Ureter (tissue), 1 donor: ENCODE measurements around the gene POC1A. TPM values are rescaled to one million over a fixed set of nuclear protein-coding genes. Genes with fewer than 3 reads are reported as not detected.
"Not testable (repeated sequence)": the region's sequence is repeated elsewhere in the genome, so short reads cannot be mapped to it uniquely, and the experiment has no call there.

Experiments used
- DNase-seq: peaks from one replicate; pipeline ENCODE4 v3.0.0-alpha.2; 2020; ENCODE audit warnings: low spot score
- total RNA-seq: library from RNA; stranded (reverse); gene quantifications from one replicate; pipeline ENCODE4 v1.2.4, GENCODE V29; 2023
- donor health status: DM: yes; HTN: yes; CAD: no.

POC1A gene
- total RNA-seq, 1 donor from 2014 or later: 3.6 TPM

DNA sequence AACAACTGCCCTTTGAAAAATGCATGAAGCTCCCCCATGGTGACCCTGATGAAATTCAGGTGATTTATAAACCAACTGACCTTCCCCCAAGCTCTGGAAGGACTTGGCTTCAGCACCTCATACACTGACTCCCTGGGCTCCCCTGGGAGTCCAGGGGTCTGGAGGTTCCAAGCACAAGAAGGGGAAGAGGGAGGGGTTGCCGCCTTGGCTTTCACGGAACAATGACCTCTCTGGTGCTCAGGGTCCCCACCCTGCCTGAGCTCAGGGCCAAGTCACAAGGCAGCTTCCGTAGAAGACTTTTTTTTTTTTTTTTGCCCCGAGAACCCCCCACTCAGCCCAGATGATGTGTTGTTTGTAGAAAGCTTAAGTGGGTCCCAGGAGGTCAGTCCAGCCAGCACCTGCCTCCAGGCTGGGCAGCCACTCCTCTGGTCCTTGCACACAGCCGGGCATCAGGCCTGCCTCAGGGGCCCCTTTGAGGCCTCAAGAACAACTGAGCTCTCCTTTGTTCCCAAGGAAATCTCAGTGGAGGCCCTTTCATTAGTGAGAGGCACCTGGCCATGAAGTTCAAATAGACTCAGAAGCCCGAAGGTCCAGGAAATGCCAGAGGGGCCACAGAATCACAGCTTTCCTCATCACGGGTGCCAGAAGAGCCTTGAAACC, 29.7 kb upstream of the POC1A start:
- no peak for DNase-seq

- no peak for DNase-seq
Measured at GRCh38 chr3:52182691-52183090, 28.5 kb upstream of the POC1A start.

- DNase-seq: no peak
Measured at GRCh38 chr3:52182196-52182595, 28.0 kb upstream of the POC1A start.

DNA sequence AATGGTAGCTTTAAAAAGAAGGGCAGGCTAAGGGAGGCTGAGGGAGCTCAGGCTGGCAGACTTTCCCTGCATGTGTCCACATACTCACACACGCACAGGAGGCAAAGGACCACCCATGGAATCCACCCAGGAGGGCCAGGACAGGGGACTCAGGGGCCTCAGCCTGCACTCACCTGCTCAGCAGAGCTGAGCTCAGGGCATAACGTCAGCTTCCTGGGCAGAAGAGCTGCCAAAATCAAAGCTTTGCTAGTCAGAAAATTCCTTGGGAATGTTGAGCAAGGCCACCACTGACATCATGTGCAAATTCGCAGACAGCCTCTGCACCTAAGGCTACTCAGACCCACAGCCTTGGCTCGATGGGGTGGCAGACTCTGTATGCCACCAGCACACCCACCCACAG, 27.3 kb upstream of the POC1A start:
- no peak for DNase-seq

DNA sequence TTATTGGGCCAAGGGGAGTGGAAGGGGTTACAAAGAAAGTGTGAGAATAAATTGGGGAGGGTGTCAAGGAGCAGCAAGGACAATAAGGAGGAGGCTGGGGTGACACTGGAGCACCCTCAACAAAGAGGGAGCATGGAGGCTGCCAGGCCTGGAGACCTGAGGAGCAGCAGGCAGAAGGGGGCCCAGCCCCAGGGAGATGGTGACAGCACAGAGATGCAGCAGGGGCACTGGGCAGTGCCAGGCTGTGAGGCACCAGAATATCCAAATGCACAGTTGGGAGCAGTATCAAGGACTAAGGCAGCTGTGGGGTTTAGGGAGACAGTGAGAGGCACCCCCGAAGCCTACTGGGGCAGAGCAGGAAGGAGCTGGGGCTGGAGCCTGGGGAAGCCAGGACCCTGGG, 24.3 kb upstream of the POC1A start:
- DNase-seq: no peak

DNA sequence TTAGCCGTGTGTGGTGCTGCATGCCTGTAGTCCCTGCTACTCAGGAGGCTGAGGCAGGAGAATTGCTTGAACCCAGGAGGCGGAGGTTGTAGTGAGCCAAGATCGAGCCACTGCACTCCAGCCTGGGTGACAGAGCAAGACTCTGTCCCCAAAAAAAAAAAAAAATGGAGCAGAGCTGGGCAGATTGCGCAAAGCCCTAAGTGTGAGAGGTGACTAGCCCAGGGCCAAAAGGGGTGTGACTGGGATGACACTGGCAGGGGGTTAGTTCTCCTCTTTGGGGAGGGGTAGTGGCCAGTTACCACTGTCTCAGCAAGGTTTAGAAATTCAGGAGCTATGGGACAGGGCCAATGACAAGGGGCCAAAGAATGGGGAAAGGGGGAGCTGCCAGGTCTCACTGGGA, 23.9 kb upstream of the POC1A start:
- not testable (repeated sequence) for DNase-seq

GRCh38 chr3:52177701-52178042, 23.4 kb upstream of the POC1A start:
- no peak for DNase-seq

DNA sequence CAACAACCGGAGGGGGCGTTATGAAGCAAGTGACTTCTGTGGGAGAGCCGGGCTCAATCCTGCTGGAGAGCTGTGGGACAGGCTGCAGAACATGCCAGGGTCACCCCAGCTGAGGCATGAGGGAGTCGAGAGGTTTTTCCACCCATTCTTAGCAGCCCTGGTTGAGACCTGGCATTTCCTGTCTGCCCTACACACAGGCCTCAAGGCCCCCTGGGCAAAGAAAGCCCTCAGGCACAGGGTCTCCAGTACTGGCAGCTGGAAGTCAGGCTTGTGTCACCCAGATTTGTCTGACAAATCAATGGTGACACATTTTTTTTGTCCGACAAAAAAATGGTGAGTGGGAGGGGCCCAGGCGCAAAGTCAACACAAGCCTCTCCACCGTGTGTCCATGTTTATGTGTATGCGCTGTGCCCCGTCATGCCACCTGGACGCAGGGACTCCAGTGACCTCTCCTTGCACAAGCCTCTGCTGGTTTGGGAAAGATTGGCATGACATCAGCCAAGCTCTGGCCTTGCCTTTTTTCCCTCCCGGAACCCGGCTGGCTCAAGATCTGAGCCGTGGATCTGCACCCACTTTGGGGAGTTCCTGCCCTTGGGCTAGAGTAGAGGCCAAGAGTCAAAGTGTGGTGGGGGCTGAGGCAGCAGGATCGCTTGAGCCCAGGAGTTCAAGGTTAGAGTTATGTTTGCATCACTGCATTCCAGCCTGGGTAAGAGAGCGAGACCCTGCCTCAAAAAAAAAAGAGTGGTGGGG, 22.9 kb upstream of the POC1A start:
- no peak for DNase-seq

- DNase-seq: no peak
Measured at GRCh38 chr3:52176180-52176752, 22.0 kb upstream of the POC1A start.

DNA sequence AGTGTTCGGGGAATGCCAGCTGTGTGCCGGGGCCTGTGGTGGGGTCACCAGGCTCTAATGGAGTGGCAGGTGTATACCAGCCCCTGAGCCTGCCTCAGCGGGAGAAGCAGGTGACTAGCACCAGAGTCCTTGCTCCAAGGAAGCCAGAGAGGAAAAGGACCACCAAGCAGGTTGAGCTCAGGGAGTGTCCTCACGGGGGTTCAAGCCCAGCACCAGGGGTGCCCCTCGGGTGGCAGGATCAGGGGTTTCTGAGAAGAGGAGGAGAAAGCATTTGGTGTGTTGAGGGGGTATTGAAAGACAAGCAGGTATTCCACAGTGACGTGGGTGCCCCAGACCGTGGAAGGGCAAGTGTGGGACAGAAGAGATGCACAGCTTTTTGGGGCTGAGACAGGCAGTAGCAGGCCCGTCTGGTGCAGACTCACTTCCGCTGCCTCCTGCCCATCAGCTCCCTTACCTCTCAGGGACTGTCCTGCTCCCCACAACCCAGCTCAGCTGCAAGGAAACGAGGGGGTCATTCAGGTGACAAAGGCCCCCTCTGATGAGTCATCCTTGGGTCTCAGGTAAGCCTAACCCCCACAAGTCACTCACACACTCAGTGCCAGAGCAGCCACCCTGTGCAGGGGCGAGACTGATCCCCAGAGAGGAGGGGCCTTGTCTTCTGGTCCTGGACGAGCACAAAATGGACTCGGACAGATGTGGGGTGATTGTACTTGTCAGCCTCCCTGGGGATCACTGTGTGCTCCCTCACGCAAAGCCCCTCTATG, 21.4 kb upstream of the POC1A start:
- no peak for DNase-seq

DNA sequence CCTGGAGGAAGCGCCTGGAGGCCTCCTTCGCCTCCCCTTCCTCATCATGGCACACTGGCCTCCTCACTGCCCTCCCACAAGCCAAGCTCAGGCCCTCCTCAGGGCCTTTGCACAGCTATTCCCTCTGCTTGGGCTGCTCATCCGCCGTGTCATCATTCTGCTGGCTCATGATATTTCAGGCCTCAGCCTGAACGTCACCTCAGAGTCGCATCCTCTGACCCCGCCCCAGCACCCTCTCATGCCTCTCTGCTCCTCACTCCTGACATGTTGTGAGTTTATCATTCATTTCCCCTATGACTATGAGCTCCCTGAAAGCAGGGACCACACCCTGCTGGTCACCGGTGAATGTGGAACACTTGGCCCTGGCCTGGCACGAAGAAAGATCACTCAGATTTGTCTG, 20.7 kb upstream of the POC1A start:
- no peak for DNase-seq

GRCh38 chr3:52173101-52173500, 18.9 kb upstream of the POC1A start:
- DNase-seq: no peak

DNA sequence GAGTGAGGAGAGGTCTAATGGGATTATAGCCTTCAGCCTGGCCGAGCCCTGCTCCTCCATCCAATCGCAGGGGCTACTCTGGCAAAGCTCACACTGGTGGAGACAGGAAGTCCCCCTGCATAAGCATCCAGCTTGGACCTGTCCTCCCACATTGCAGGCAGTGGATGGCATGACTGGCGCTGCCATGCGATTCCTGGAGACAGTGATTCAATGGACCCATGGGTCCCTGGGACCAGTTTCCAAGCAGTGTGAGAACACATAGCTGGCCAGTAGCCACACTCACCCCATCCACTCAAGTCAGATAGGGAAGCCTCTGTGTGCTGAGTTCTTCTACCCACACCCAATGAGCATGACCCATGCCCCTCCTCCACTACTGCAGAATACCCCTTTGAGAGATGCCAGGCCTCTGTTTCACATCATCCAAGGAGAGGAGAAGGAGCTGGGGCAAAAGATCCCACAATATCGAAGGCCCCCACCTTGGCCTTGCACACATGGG, 18.1 kb upstream of the POC1A start:
- no peak for DNase-seq

DNA sequence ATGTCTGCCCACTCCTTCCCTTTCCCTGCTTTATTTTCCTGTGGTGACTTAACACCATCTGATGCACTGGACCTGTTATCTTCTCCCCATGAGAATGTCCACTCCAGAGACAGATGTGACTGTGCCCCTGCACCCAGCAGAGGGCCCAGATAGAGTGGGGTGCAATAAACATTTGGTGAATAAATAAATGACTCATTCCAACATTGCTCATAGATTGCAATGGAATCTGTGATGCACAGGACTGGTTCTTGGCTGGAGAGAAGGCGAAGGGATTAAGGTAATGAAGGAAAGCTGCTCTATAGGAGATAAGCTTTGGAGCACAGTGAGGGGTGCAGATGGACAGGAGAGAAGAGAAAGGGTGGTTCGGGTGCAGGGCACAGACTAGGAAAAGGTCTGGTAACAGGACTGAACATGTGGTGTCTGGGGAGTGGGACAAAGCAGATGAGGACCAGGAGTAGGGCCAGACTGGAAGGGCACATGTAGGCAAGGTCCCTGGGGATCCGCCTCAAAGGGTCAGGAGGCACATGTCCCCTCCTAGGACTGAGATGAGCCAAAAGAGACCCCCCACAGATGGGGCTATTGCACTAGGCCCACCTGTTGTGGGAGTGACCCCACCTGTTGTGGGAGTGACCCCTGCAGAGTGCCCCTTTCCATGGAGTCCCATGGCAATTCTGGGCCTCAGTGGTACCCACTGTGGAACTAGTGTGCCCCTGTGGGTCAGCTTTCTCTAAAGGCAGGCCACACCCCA, 17.5 kb upstream of the POC1A start:
- no peak for DNase-seq

DNA sequence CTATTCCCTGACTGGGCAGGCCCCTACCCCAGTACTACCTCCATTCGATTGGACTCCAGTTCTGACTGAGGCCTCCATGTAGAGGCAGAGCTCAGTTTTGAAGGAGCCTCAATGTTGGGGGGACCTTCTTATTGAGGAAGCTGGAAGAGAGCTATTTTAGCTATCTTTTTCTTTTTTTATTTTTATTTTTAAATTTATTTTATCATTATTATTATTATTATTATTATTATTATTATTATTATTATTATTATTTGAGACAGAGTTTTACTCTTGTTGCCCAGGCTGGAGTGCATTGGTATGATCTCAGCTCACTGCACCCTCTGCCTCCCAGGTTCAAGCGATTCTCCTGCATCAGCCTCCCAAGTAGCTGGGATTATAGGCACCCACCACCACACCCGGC, 16.0 kb upstream of the POC1A start:
- DNase-seq: not testable (repeated sequence)

DNA sequence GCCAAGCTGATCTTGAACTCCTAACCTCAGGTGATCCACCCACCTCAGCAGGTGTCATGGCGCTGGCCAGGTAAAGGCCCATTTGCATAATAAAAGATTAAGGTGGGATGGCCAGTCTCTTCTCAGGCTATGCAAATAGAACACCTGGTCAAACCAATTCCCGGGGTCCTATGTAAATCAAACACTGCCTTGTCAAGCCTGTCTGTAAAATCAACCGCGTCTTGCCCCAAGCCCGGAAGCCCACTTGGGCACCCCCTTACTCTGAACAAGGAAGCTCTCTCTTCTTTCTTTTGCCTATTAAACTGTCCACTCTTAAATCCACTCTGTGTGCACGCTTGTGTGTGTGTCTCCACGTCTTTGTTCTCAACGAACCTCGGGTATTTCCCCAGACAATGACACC, 13.0 kb upstream of the POC1A start:
- DNase-seq: no peak

GRCh38 chr3:52162250-52162872, 8.1 kb upstream of the POC1A start:
- DNase-seq: no peak

GRCh38 chr3:52159503-52159902, 5.3 kb upstream of the POC1A start:
- DNase-seq: no peak

GRCh38 chr3:52155912-52156311, 1.7 kb upstream of the POC1A start:
- no peak for DNase-seq

DNA sequence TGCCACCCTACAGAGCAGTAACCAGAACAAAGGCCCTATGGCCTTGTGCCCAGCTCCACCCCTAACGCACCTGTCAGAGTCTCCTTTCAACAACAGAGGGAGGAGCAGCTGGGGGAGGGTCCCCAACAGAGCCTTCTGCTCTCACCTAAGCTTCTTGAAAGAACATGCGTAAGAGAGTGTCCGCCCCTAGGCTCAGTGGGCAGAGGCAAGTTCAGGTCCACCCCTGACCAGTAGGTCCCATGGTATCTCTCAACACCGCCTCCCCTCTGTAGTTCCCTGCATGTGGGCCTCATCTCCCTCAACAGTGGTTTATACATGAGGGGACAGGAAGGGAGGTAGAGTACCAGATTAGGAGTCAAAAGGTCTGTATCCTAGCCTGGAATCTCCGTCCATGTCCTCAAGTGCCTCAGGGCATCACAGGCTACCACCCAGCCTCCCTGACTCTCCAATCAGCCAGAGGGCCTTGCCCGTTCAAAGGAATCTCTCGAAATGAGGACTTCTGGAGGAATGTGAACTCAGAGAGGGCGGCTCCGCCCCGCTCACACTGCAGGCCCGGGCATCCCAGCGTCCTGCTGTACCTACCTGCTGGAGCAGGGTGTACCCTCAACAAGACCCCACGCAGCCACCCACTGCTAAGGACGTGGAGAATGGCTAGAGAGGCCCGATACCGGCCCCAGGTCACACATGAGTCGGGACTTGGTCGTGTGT, 680 bp downstream of the POC1A start:
- DNase-seq: no peak

GRCh38 chr3:52151991-52152390, 2.2 kb downstream of the POC1A start:
- not testable (repeated sequence) for DNase-seq
